ENCODE measurements around the gene RCOR1. TPM values are rescaled to one million over a fixed set of nuclear protein-coding genes. Genes with fewer than 3 reads are reported as not detected.

Gene RCOR1
- total and polyA plus RNA-seq, 8 donors = 33.2 to 80.3 (median 63.6) TPM

- Histone ChIP-seq H3K9me3 (no peaks in the 10 kb centered on the region), H3K4me1 (peaks cover 0 to 54% of the 10 kb centered on the region in 2 donors), H3K27me3 (no peaks in the 10 kb centered on the region), H3K27ac (no peak overlapping the region), H3K36me3 (no peaks in the 10 kb centered on the region), H3K4me3 (no peak overlapping the region)
- no peak for DNase-seq
- intact Hi-C loops (cut with DNase I) = no loop called here
- ATAC-seq = no peak
- TF ChIP-seq, protein P1, sequence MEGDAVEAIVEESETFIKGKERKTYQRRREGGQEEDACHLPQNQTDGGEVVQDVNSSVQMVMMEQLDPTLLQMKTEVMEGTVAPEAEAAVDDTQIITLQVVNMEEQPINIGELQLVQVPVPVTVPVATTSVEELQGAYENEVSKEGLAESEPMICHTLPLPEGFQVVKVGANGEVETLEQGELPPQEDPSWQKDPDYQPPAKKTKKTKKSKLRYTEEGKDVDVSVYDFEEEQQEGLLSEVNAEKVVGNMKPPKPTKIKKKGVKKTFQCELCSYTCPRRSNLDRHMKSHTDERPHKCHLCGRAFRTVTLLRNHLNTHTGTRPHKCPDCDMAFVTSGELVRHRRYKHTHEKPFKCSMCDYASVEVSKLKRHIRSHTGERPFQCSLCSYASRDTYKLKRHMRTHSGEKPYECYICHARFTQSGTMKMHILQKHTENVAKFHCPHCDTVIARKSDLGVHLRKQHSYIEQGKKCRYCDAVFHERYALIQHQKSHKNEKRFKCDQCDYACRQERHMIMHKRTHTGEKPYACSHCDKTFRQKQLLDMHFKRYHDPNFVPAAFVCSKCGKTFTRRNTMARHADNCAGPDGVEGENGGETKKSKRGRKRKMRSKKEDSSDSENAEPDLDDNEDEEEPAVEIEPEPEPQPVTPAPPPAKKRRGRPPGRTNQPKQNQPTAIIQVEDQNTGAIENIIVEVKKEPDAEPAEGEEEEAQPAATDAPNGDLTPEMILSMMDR (IDR thresholded peaks at IDR 0.05) = no peak
Measured at GRCh38 chr14:102695167-102695555, 102.7 kb downstream of the RCOR1 start.

DNA sequence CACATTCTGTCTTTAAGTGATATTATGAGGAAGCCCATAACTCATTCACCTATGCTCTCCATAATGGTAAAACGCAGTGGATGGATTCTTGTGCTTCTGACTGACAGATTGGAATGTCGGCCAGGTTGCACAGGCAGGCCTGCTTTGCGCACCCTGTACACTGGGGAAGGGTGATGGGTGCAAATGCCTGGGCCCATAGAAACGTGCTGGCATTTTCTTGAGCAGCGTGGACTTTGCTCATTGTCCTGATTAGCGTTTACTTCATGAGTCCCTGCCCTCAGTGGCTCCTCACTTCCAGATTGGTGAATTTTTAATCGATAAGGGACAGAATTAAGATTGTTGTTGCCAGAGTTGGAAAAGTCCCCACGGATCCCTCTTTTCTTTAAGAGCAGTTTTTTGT lies 103.9 kb downstream of the RCOR1 start:
- Histone ChIP-seq H3K9me3 (no peaks in the 10 kb centered on the region), H3K36me3 (no peaks in the 10 kb centered on the region), H3K4me3 (no peak overlapping the region), H3K27me3 (no peaks in the 10 kb centered on the region), H3K4me1 (peaks cover 0 to 43% of the 10 kb centered on the region in 2 donors), H3K27ac (no peak overlapping the region)
- TF ChIP-seq, protein P1 (IDR thresholded peaks at IDR 0.05) = no peak
- intact Hi-C loops (cut with DNase I) = no loop called here
- ATAC-seq (no peak), DNase-seq (no peak)

DNA sequence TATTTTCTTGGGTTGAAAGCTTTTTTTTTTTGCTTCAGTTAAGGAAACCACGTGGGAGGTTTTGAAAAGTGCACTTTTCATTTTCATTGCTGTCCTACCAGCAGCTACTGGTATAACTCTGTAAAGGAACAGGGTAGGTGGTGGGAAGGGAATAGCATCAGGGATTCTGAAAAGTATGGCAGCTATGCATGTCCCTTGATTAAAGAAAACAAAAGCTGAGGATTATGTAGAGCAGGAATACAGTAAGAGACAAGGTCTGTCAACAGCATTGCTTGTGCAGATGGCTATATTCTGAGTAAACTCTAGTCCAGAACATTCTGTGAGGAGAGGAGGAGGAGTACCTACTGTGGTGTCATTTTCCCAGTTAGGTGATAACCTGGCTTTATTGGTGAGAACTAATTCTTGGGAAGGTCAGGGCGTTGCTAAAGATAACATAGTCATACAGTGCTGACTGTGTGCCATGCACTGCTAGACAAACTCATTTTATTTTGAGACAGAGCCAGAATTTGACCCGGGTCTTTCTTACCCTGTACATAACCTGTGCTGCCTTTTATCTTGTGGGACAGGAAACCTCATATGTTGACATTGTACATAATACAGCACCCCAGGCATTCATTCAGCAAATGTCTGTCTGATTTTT lies 104.5 kb downstream of the RCOR1 start:
- H3K27ac ChIP-seq = no peak overlapping the region
- intact Hi-C loops (cut with DNase I) = no loop called here
- no peak for ATAC-seq
- TF ChIP-seq, protein P1 (IDR thresholded peaks at IDR 0.05) = no peak
- H3K4me1 ChIP-seq = peaks cover 0 to 41% of the 10 kb centered on the region in 2 donors
- H3K36me3 ChIP-seq = peaks cover 0 to 5% of the 10 kb centered on the region in 2 donors
- no peaks in the 10 kb centered on the region for H3K27me3 ChIP-seq
- no peak overlapping the region for H3K4me3 ChIP-seq
- H3K9me3 ChIP-seq = no peaks in the 10 kb centered on the region
- DNase-seq = no peak

DNA sequence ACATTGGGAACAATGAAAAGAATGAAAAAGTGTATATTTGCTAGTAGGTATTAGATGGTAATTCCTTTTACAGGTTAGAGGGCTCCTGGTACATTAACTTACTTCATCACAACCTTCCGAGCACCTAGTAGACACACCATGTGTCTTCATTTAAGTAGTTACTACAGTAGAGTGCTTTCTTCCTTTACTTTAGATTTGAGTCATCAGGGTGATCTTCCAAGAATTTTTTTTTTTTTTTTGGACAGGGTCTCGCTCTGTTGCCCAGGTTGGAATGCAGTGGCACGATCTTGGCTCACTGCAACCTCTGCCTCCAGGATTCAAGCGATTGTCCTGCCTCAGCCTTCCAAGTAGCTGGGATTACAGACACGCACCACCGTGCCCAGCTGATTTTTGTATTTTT lies 105.1 kb downstream of the RCOR1 start:
- Histone ChIP-seq H3K27ac (no peak overlapping the region), H3K27me3 (no peaks in the 10 kb centered on the region), H3K36me3 (peaks cover 0 to 5% of the 10 kb centered on the region in 2 donors), H3K9me3 (no peaks in the 10 kb centered on the region), H3K4me3 (no peak overlapping the region), H3K4me1 (peaks cover 0 to 39% of the 10 kb centered on the region in 2 donors)
- intact Hi-C loops (cut with DNase I) = no loop called here
- ATAC-seq (no peak), DNase-seq (no peak)
- TF ChIP-seq, protein P1 (IDR thresholded peaks at IDR 0.05) = no peak

DNA sequence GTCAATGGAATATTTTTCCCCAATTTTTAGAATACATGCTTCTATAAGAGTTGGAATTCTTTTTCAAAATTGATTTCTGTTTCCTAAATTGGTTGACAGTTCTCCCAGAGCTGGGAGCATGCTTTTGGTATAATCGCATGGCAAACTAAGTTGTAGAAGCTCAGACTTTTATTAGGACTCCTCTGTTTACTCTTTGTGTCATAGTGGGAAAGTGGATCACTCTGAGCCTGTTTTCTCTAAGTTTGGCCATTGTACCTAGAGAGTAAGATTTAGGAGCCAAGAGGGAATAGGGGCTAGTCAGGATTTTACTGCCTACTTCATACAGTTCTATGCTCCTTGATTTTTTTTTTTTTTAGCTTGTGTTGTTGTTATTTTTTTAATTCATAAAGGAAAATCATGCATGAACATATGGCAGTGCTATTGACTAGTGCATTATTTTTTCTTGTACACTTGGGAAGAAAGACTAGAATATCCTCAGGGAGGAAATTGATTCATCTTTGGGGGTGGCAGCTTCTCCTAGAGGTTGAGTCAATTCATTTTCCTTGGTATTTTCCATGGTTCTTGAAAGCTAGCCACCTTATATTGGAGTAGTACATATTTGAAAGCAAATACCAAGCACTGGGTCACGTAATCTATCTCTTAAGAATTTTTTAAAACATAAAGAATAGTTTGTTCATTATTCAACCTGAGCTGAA lies 107.1 kb downstream of the RCOR1 start:
- peaks cover 0 to 14% of the 10 kb centered on the region in 2 donors for H3K36me3 ChIP-seq
- intact Hi-C loops (cut with DNase I) = no loop called here
- H3K9me3 ChIP-seq = no peaks in the 10 kb centered on the region
- TF ChIP-seq, protein P1 (IDR thresholded peaks at IDR 0.05) = no peak
- H3K4me3 ChIP-seq = no peak overlapping the region
- ATAC-seq (no peak), DNase-seq (no peak)
- no peak overlapping the region for H3K27ac ChIP-seq
- H3K4me1 ChIP-seq = peaks cover 0 to 19% of the 10 kb centered on the region in 2 donors
- H3K27me3 ChIP-seq = no peaks in the 10 kb centered on the region

Measured in left lung (tissue), 10 donors.